GM21717 (cell line): ENCODE results near the gene F10.
"Not testable (repeated sequence)": the region's sequence is repeated elsewhere in the genome, so short reads cannot be mapped to it uniquely, and the experiment has no call there.

Experiments used
- ATAC-seq: cut with Tn5 transposase; IDR thresholded peaks from one replicate; pipeline ENCODE4 v1.9.1; 2021; ENCODE audit warnings: mild to moderate bottlenecking, moderate library complexity; ENCODE audit not compliant: unreplicated experiment

F10 gene

DNA sequence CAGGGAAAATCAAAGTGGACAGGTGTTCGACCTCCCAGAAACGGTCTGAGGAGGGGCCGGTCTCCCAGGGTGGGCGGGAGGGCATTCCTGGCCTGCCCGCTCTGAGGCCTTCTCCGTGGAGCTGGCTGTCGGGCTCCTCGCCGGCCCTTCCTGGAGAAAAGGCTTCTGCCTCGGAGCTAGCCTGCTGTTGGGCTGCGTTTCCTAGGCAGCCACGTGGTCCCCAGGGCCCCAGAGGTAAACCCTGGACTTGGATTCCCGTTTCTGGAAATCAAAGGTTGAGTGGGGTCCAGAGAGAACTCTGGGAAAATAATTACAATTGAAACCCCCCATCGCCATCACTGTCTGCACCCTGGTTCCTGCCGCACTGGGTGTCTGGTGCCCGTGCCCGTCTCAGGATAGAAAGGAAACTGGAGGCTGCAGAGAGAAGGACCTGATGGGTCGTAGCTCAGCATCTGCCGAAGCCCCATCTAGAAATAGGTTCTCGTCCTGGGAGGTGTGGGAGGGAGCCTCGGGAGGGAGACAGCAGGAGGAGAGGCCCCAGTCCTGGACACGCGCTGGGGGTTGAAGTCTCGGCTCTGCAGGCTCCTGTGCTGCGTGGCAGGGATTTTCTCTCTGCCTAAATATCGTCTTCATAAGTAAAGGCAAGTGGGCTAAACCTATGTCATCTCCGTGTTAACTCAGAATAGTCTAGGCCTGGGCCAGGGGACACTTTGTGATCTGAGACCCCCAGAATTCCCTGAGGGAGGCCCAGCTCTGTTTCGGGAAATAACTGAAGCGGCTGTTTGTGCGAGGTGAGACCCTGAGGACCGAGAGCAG lies 28.2 kb downstream of the F10 start:
- ATAC-seq, result no peak

- no peak for ATAC-seq
These were observed 29.4 kb downstream of the F10 start for GRCh38 chr13:113151745-113152690.

DNA sequence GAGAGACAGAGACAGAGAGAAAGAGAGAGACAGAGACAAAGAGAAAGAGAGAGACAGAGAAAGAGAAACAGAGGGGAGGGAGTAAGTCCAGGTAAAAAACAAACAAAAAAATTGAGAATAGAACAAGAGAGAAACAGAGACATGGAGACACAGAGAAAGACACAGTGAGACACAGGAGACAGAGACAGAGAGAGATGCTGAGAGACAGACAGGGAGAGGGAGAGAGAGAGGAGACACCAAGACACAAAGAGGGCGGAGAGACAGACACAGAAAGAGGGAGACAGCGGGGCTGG lies 30.0 kb downstream of the F10 start:
- no peak for ATAC-seq

- no peak for ATAC-seq
These were observed 30.6 kb downstream of the F10 start for GRCh38 chr13:113152984-113153809.

DNA sequence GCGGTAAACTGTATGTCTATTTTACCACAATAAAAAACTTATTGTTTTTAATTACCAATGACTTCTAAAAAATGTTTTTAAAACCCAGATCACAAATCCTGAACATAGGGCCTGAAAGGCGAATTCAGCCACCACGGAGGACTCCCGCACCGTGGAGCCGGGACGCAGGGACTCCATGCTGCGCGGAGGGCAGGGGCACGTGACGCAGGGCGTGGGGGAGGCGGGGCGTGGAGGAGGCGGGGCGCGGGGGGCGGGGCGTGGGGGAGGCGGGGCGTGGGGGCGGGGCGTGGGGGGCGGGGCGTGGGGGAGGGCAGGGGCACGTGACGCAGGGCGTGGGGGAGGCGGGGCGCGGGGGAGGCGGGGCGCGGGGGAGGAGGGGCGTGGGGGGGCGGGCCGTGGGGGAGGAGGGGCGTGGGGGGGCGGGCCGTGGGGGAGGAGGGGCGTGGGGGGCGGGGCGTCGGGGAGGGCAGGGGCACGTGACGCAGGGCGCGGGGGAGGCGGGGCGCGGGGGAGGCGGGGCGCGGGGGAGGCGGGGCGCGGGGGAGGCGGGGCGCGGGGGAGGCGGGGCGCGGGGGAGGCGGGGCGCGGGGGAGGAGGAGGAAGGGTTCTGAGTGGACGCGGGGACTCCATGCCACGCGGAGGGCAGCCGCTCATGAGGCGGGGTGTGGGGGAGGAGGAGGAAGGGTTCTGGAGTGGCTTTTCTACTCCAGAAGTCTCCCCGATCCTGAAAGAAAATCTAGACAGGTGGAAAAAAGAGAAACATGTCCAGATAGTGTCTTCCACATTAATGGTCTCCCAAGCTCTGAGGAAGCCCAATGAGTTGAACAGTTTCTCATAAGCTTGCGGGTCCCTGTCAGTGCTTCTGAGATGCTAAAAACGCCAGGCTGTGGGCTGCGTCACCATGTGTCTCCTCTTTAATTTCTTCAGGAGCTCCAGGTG lies 31.5 kb downstream of the F10 start:
- ATAC-seq, result no peak

- no peak for ATAC-seq
These were observed 32.6 kb downstream of the F10 start for GRCh38 chr13:113155201-113155600.

GRCh38 chr13:113155982-113156655 lies 33.5 kb downstream of the F10 start:
- ATAC-seq, result no peak

DNA sequence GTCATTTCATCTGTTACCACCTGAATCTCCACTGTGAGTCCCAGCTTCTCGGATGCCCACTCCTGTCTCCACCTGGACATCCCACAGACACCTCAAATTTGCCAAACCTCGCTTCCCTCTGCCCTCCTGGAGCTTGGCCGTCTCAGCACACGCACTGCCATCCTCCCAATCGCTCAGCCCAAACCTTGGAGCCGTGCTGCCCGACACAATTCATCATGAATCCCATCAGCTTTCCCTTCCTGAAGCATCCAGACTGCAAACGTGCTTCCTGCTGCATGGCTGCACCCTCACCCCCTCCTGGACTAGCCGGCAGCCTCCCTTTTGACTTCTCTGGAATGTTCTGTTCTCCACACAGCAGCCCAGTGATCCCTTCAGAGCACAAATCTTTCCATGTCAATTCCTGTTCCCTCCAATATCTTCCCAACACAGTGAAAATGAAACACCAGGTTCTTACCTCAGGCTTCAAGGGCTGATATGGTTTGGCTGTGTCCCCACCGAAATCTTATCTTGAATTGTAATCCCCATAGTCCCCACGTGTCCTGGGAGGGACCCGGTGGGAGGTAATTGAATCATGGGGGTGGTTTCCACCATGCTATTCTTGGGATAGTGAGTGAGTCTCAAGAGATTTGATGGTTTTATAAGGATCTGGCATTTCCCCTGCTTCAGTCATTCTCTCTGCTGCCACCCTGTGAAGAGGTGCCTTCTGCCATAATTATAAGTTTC lies 34.8 kb downstream of the F10 start:
- no peak for ATAC-seq

GRCh38 chr13:113157929-113158747 lies 35.5 kb downstream of the F10 start, which contains the start of gene PROZ:
TSS of gene PROZ (plus strand) at chr13:113158648. CDS start at chr13:113158661, 13 bp downstream.
- ATAC-seq, result no peak

DNA sequence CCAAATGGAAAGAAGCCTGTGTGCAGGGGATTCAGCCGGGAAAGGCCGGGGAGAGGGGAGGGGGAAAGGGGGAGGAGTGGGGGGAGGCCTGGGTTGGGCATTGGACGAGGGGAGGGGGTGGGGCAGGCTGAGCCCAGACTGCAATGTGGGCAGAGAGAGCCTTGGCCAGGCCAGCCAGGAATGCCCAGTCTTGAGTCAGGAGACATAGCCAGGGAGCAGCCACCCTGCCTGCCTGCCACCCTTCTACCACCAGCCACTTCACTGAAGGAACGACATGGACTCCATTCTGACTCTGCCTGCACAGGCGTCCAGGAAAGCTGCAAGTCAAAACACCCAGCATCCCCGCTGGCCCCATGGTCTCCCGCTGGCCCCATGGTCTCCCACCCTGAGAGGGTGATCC lies 36.3 kb downstream of the F10 start:
- ATAC-seq, result no peak

- no peak for ATAC-seq
These were observed 37.1 kb downstream of the F10 start for GRCh38 chr13:113159701-113160100.

DNA sequence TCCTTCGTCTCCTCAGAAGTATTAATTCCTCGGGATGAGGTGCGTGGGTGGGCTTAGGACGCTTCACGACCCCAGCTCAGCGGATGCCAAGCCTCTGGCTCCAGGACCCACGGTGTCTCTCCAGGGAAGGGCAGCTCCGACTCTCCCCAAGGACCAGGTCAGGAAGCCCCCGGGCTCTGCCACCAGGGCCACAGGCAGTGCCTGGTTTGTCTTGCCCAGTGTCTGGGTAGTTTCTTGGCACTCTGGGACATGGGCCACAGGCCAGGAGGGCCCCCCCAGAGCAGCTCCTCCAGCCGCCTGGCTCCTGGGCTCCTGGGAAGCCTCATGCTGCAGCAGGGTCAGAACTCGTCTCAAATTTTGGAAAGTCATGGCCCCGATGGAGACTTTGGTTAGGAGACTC lies 38.4 kb downstream of the F10 start:
- ATAC-seq, result no peak

DNA sequence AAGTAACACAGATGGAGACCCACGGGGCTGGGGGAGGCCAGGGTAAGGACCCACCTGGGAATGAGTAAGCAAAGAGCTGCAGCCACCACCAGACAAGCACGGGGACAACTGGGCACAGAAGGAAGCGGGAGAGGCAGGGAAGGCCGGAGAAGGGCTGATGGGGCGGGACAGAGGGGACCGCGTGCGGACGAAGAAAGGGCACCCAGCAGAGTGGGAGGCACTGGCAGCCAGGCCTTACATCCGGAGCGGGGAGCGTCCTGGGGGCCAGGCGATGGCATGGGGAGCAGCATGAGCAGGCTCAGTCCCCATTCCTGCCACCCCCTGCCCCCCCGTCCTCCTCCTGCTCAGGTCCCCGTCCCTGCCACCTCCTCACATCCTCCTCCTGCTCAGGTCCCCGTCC lies 38.8 kb downstream of the F10 start:
- no peak for ATAC-seq

DNA sequence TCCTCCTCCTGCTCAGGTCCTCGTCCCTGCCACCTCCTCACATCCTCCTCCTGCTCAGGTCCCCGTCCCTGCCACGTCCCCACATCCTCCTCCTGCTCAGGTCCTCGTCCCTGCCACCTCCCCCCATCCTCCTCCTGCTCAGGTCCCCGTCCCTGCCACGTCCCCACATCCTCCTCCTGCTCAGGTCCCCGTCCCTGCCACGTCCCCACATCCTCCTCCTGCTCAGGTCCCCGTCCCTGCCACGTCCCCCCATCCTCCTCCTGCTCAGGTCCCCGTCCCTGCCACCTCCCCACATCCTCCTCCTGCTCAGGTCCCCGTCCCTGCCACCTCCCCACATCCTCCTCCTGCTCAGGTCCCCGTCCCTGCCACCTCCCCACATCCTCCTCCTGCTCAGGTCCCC lies 39.4 kb downstream of the F10 start:
- not testable (repeated sequence) for ATAC-seq

GRCh38 chr13:113162783-113163685 lies 40.4 kb downstream of the F10 start:
- ATAC-seq, result no peak

DNA sequence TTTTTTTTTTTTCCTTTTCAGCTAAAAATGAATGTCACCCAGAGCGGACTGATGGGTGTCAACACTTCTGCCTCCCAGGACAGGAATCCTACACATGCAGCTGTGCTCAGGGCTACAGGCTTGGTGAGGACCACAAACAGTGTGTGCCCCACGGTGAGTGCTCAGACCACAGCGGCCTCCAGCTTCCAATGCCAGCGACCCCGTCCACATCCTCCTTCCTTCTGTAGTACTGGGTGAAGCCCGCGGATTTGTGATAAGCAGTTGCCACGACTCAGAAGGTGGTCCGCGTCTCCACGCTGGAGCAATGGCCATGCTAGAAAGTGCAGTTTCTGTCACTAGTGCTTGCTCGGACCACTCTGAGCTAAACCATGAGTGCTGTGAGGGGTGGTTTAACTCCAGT lies 41.9 kb downstream of the F10 start:
- no peak for ATAC-seq

- no peak for ATAC-seq
These were observed 43.7 kb downstream of the F10 start for GRCh38 chr13:113166266-113166665.
